NB4 (cell line): ENCODE data around the gene LRRC70.
A peak's percentile ranks its signal among the peaks of the same experiment; 100 is the strongest.

Experiments used
- DNase-seq: peaks from one replicate; pipeline ENCODE4 v3.0.0; 2010; ENCODE audit warnings: low read depth
- H3K4me3 ChIP-seq: one replicate; pipeline ENCODE4 v1.5.1; 2011; ENCODE audit warnings: mild to moderate bottlenecking, low read depth, low read length, moderate library complexity
- CTCF ChIP-seq: IDR thresholded peaks from one replicate; pipeline ENCODE4 v1.5.1; 2012; ENCODE audit warnings: low read depth, low read length
- MAX ChIP-seq: IDR thresholded peaks from 2 replicates; pipeline ENCODE4 v1.6.1; 2011; ENCODE audit warnings: low read depth, low read length
- MYC ChIP-seq: IDR thresholded peaks from 2 replicates; pipeline ENCODE4 v1.6.1; 2011; ENCODE audit warnings: low read depth, low read length
- POLR2A ChIP-seq: IDR thresholded peaks from 2 replicates; pipeline ENCODE4 v1.6.1; 2011; ENCODE audit warnings: mild to moderate bottlenecking; ENCODE audit not compliant: insufficient read length; ENCODE audit errors: extremely low read depth

Gene LRRC70

GRCh38 chr5:62581836-62582597, 3.4 kb downstream of the LRRC70 start:
- no peak for DNase-seq
- H3K4me3 ChIP-seq, result no peak overlapping the region
- TF ChIP-seq MAX (no peak), CTCF (no peak), MYC (no peak), POLR2A (no peak)

GRCh38 chr5:62584391-62584790, 5.8 kb downstream of the LRRC70 start:
- no peak for DNase-seq
- H3K4me3 ChIP-seq, result no peak overlapping the region
- TF ChIP-seq MAX (no peak), POLR2A (no peak), MYC (no peak), CTCF (no peak)

- TF ChIP-seq MAX, result no peak
- no peak for TF ChIP-seq CTCF
- TF ChIP-seq POLR2A, result no peak
- TF ChIP-seq MYC, result no peak
- no peak overlapping the region for H3K4me3 ChIP-seq
- DNase-seq, result no peak
Observed at GRCh38 chr5:62585306-62585705, 6.7 kb downstream of the LRRC70 start.

- H3K4me3 ChIP-seq, result no peak overlapping the region
- no peak for TF ChIP-seq MYC
- no peak for TF ChIP-seq CTCF
- TF ChIP-seq POLR2A, result no peak
- TF ChIP-seq MAX, result no peak
- DNase-seq, result no peak
Observed at GRCh38 chr5:62585751-62586150, 7.1 kb downstream of the LRRC70 start.

GRCh38 chr5:62587737-62588136, 9.1 kb downstream of the LRRC70 start:
- TF ChIP-seq MAX, result no peak
- no peak for TF ChIP-seq CTCF
- no peak for TF ChIP-seq POLR2A
- TF ChIP-seq MYC, result no peak
- no peak overlapping the region for H3K4me3 ChIP-seq
- DNase-seq, result peak; percentile 59

GRCh38 chr5:62588668-62589067, 10.0 kb downstream of the LRRC70 start:
- no peak overlapping the region for H3K4me3 ChIP-seq
- DNase-seq, result no peak
- TF ChIP-seq CTCF (no peak), MYC (no peak), MAX (no peak), POLR2A (no peak)
